ENCODE data around the gene OSBPL9.

DNA sequence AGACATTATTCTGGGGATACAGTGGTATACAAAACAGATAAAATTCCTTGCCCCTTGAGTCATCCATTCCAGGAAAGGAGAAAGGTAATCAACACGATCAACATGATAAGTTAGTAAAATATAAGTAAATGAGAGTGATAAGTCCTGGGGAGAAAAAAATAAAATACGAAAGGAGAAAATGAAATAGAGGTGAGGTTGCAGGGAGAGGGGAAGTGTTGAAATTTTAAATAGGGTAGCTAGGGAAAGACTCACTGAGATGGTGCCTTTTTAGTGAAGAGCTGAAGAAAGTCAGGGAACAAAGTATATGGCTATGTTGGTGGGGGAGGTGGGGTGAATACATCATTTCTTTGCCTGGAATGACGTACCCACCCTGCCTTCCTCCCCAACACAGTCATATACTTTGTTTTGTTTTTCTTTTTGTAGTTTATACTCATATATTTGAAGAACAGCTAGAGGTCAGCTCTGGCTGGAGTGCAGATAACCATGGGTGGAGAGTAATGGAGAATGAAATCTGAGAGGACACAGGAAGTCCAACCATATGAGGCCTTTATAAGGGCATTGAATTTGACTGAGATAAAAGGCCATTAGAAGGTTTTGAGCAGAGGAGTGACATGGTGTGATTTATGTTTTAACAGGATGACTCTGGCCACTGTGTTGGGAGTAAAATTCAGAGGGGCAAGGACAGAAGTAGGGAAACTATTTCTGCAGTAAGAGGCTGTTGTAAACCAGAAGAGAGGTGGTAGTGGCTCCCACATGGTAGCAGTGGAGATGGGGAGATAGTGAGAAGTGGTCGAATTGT is 54.8 kb downstream of the OSBPL9 start:
- TF ChIP-seq, protein P1, sequence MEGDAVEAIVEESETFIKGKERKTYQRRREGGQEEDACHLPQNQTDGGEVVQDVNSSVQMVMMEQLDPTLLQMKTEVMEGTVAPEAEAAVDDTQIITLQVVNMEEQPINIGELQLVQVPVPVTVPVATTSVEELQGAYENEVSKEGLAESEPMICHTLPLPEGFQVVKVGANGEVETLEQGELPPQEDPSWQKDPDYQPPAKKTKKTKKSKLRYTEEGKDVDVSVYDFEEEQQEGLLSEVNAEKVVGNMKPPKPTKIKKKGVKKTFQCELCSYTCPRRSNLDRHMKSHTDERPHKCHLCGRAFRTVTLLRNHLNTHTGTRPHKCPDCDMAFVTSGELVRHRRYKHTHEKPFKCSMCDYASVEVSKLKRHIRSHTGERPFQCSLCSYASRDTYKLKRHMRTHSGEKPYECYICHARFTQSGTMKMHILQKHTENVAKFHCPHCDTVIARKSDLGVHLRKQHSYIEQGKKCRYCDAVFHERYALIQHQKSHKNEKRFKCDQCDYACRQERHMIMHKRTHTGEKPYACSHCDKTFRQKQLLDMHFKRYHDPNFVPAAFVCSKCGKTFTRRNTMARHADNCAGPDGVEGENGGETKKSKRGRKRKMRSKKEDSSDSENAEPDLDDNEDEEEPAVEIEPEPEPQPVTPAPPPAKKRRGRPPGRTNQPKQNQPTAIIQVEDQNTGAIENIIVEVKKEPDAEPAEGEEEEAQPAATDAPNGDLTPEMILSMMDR (conservative IDR thresholded peaks at IDR 0.05; ENCODE audit: low read depth, low read length) = no peak
- TF ChIP-seq EZH2 (IDR thresholded peaks at IDR 0.05; ENCODE audit: borderline replicate concordance, low read depth, low read length, poor library complexity, severe bottlenecking) = no peak

Data from A673 (cell line).